OCI-LY7 (cell line): Measurements from ENCODE around the gene SLC25A33.

Experiments used
- EZH2phosphoT487 ChIP-seq: fragments of 200-600 bp; sonication (generic); IDR thresholded peaks from 2 replicates; pipeline ENCODE4 v1.6.1; 2018; ENCODE audit warnings: low read depth, borderline replicate concordance, mild to moderate bottlenecking, mixed run types, antibody characterized with exemption, low read length, moderate library complexity, mixed read lengths
- TF ChIP-seq, protein P1 (sequence below): fragments of 200-600 bp; sonication (generic); conservative IDR thresholded peaks from 2 replicates; pipeline ENCODE4 v1.5.1; 2014; ENCODE audit warnings: mild to moderate bottlenecking, antibody characterized with exemption, low read length, moderate library complexity, mixed read lengths

DNA sequence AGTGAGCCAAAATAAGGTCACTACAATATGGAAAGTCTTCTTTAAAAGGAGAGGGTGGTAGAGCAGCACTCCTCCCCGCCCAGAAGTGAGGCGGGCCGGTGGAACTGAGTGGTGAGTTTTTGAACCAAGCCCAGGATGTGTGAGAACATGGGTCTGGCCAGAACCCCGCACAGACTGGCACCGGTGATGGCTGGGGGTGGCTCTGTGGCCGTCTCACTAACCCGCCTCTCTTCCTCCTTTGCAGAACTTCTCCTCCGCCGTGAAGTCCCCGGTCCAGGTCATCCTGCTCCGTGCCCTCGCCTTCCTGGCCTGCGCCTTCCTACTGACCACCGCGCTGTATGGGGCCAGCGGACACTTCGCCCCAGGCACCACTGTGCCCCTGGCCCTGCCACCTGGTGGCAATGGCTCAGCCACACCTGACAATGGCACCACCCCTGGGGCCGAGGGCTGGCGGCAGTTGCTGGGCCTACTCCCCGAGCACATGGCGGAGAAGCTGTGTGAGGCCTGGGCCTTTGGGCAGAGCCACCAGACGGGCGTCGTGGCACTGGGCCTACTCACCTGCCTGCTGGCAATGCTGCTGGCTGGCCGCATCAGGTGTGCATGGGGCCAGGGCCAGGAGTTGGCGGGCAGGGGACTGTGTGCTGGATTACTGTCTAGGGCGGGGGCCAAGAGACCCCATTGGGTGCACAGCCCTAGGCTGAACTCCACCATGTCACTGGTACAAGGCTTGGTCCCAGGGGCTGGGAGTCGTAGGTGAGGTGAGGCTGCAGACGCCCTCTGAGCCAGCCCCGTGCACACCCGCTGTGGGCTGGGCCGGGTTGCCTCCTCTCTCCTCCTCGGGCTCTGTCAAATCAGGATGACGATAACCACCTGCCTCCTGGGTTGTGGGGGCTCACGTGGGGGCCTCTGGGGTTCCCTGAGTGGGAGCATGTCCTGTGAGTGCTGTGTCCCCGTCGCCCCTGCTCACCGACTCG is 61.9 kb downstream of the SLC25A33 start:
- TF ChIP-seq, protein P1, sequence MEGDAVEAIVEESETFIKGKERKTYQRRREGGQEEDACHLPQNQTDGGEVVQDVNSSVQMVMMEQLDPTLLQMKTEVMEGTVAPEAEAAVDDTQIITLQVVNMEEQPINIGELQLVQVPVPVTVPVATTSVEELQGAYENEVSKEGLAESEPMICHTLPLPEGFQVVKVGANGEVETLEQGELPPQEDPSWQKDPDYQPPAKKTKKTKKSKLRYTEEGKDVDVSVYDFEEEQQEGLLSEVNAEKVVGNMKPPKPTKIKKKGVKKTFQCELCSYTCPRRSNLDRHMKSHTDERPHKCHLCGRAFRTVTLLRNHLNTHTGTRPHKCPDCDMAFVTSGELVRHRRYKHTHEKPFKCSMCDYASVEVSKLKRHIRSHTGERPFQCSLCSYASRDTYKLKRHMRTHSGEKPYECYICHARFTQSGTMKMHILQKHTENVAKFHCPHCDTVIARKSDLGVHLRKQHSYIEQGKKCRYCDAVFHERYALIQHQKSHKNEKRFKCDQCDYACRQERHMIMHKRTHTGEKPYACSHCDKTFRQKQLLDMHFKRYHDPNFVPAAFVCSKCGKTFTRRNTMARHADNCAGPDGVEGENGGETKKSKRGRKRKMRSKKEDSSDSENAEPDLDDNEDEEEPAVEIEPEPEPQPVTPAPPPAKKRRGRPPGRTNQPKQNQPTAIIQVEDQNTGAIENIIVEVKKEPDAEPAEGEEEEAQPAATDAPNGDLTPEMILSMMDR: no peak
- no peak for TF ChIP-seq EZH2phosphoT487
